Measurements from ENCODE around the gene ZNF462.

Gene ZNF462

DNA sequence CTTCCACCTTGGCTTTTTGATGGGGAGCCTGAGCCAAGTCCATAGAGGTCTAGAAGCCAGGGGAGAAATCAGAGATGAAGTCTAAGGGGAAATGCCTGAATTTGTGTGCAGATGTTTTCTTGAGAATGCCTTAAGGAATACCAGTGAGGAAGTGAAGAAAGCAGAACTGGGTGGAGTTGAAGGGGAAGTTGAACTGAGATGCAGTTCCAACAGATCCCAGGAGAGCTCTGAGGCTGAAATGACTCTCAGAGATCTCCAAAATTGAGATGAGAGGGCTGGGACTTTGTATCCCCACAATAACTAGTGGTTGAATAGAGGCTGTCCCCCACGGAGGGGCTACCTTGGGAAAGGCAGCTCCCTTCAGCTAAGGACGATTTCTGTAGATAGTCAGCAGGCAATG, 197.1 kb downstream of the ZNF462 start:
- no peak for DNase-seq (ENCODE audit: low spot score)
